ENCODE measurements around the gene FBXW8. TPM values are rescaled to one million over a fixed set of nuclear protein-coding genes. Genes with fewer than 3 reads are reported as not detected.

The FBXW8 gene
- total RNA-seq, 4 donors from 2014 or later = 9.1 to 19.0 (median 13.5) TPM

GRCh38 chr12:117018685-117019084 is 107.9 kb downstream of the FBXW8 start:
- H3K27me3 ChIP-seq = no peaks in the 10 kb centered on the region
- WGBS = 94% methylated on average over 3 of the region's 3 CpGs
- no peak for DNase-seq (ENCODE audit: low spot score in 2 of 2)
- H3K36me3 ChIP-seq = peaks cover 39% of the 10 kb centered on the region
- no peak for TF ChIP-seq CTCF (IDR thresholded peaks at IDR 0.05)
- no peak for TF ChIP-seq POLR2A (IDR thresholded peaks at IDR 0.05)
- TF ChIP-seq EP300 (IDR thresholded peaks at IDR 0.05) = no peak
- TF ChIP-seq POLR2AphosphoS5 (IDR thresholded peaks at IDR 0.05) = no peak
- H3K27ac ChIP-seq = no peak overlapping the region
- H3K9me3 ChIP-seq = no peaks in the 10 kb centered on the region
- no peaks in the 10 kb centered on the region for H3K4me1 ChIP-seq
- no peak overlapping the region for H3K4me3 ChIP-seq

GRCh38 chr12:117019866-117020265 is 109.1 kb downstream of the FBXW8 start:
- TF ChIP-seq CTCF (IDR thresholded peaks at IDR 0.05) (no peak), EP300 (IDR thresholded peaks at IDR 0.05) (no peak), POLR2A (IDR thresholded peaks at IDR 0.05) (no peak), POLR2AphosphoS5 (IDR thresholded peaks at IDR 0.05) (no peak)
- DNase-seq (ENCODE audit: low spot score in 2 of 2) = no peak

GRCh38 chr12:117020536-117021220 is 109.9 kb downstream of the FBXW8 start:
- Histone ChIP-seq H3K27ac (no peak overlapping the region), H3K4me3 (no peak overlapping the region), H3K4me1 (peaks cover 2% of the 10 kb centered on the region), H3K27me3 (no peaks in the 10 kb centered on the region), H3K9me3 (no peaks in the 10 kb centered on the region), H3K36me3 (peaks cover 35% of the 10 kb centered on the region)
- no peak for DNase-seq (ENCODE audit: low spot score in 2 of 2)
- WGBS = 80% methylated on average over 12 of the region's 12 CpGs
- TF ChIP-seq POLR2A (IDR thresholded peaks at IDR 0.05) (no peak), EP300 (IDR thresholded peaks at IDR 0.05) (no peak), CTCF (IDR thresholded peaks at IDR 0.05) (no peak), POLR2AphosphoS5 (IDR thresholded peaks at IDR 0.05) (no peak)

More at GRCh38 chr12:117019866-117020265, 109.1 kb downstream of the FBXW8 start:
- Histone ChIP-seq H3K36me3 (peaks cover 38% of the 10 kb centered on the region), H3K27me3 (no peaks in the 10 kb centered on the region), H3K9me3 (no peaks in the 10 kb centered on the region), H3K4me3 (no peak overlapping the region), H3K27ac (no peak overlapping the region), H3K4me1 (no peaks in the 10 kb centered on the region)
- 92% methylated on average over 12 of the region's 12 CpGs for WGBS

GRCh38 chr12:117022465-117022864 is 111.7 kb downstream of the FBXW8 start:
- no peak for TF ChIP-seq EP300 (IDR thresholded peaks at IDR 0.05)
- TF ChIP-seq POLR2AphosphoS5 (IDR thresholded peaks at IDR 0.05) = no peak
- no peak for TF ChIP-seq POLR2A (IDR thresholded peaks at IDR 0.05)
- no peak for TF ChIP-seq CTCF (IDR thresholded peaks at IDR 0.05)
- H3K27ac ChIP-seq = no peak overlapping the region
- H3K36me3 ChIP-seq = peaks cover 36% of the 10 kb centered on the region
- no peaks in the 10 kb centered on the region for H3K9me3 ChIP-seq
- DNase-seq (ENCODE audit: low spot score in 2 of 2) = no peak
- H3K27me3 ChIP-seq = no peaks in the 10 kb centered on the region
- H3K4me1 ChIP-seq = peaks cover 5% of the 10 kb centered on the region
- 84% methylated on average over 6 of the region's 6 CpGs for WGBS
- no peak overlapping the region for H3K4me3 ChIP-seq

GRCh38 chr12:117023998-117024960 is 113.5 kb downstream of the FBXW8 start:
- WGBS = 86% methylated on average over 20 of the region's 24 CpGs

More at GRCh38 chr12:117023998-117024960, 113.5 kb downstream of the FBXW8 start:
- H3K9me3 ChIP-seq = no peaks in the 10 kb centered on the region
- H3K27me3 ChIP-seq = no peaks in the 10 kb centered on the region
- peaks cover 54% of the 10 kb centered on the region for H3K36me3 ChIP-seq
- DNase-seq (ENCODE audit: low spot score in 2 of 2) = no peak
- H3K4me1 ChIP-seq = peaks cover 5% of the 10 kb centered on the region
- no peak overlapping the region for H3K4me3 ChIP-seq
- no peak for TF ChIP-seq POLR2AphosphoS5 (IDR thresholded peaks at IDR 0.05)
- no peak for TF ChIP-seq CTCF (IDR thresholded peaks at IDR 0.05)
- TF ChIP-seq EP300 (IDR thresholded peaks at IDR 0.05) = no peak
- H3K27ac ChIP-seq = no peak overlapping the region
